Skeletal muscle satellite cell (primary cell): ENCODE results near the gene RNMT.
"Not testable (repeated sequence)": the region's sequence is repeated elsewhere in the genome, so short reads cannot be mapped to it uniquely, and the experiment has no call there.

Experiments used
- H3K27me3 ChIP-seq: 2 replicates; pipeline ENCODE4 v1.7.0; 2013; ENCODE audit warnings: low read length; ENCODE audit not compliant: control insufficient read depth, insufficient read depth
- H3K36me3 ChIP-seq: 2 replicates; pipeline ENCODE4 v1.7.0; 2013; ENCODE audit warnings: mild to moderate bottlenecking, control low read depth, low read length; ENCODE audit not compliant: insufficient read depth
- H3K4me1 ChIP-seq: 2 replicates; pipeline ENCODE4 v1.7.0; 2013; ENCODE audit warnings: low read length; ENCODE audit not compliant: control insufficient read depth, insufficient read depth
- H3K4me2 ChIP-seq: 2 replicates; pipeline ENCODE4 v1.7.0; 2013; ENCODE audit warnings: mild to moderate bottlenecking, low read length
- H3K4me3 ChIP-seq: 2 replicates; pipeline ENCODE4 v1.7.0; 2013; ENCODE audit warnings: low read length
- H3K9ac ChIP-seq: 2 replicates; pipeline ENCODE4 v1.7.0; 2013; ENCODE audit warnings: mild to moderate bottlenecking, low read depth, low read length, moderate library complexity
- H3K9me3 ChIP-seq: replicated peaks from 2 replicates; pipeline ENCODE4 v1.7.0; 2013; ENCODE audit warnings: mild to moderate bottlenecking, control low read depth, low read length

RNMT gene

GRCh38 chr18:13745696-13746095 lies 19.2 kb downstream of the RNMT start:
- peaks cover 62% of the 10 kb centered on the region for H3K36me3 ChIP-seq

GRCh38 chr18:13746633-13747032 lies 20.2 kb downstream of the RNMT start:
- Histone ChIP-seq H3K36me3 (peaks cover 56% of the 10 kb centered on the region), H3K9ac (no peak overlapping the region), H3K9me3 (no peaks in the 10 kb centered on the region), H3K4me1 (no peaks in the 10 kb centered on the region), H3K27me3 (no peaks in the 10 kb centered on the region), H3K4me2 (no peak overlapping the region), H3K4me3 (no peak overlapping the region)

More at GRCh38 chr18:13745696-13746095, 19.2 kb downstream of the RNMT start:
- Histone ChIP-seq H3K4me1 (no peaks in the 10 kb centered on the region), H3K9ac (no peak overlapping the region), H3K9me3 (no peaks in the 10 kb centered on the region), H3K4me2 (no peak overlapping the region), H3K4me3 (no peak overlapping the region), H3K27me3 (no peaks in the 10 kb centered on the region)

GRCh38 chr18:13751599-13751998 lies 25.1 kb downstream of the RNMT start:
- not testable (repeated sequence) for H3K9me3 ChIP-seq, H3K4me2 ChIP-seq, H3K4me3 ChIP-seq, H3K4me1 ChIP-seq, H3K9ac ChIP-seq, H3K27me3 ChIP-seq
- H3K36me3 ChIP-seq: peaks cover 54% of the 10 kb centered on the region

GRCh38 chr18:13756261-13756660 lies 29.8 kb downstream of the RNMT start:
- Histone ChIP-seq H3K4me3 (no peak overlapping the region), H3K4me2 (no peak overlapping the region), H3K9me3 (no peaks in the 10 kb centered on the region), H3K27me3 (no peaks in the 10 kb centered on the region), H3K4me1 (no peaks in the 10 kb centered on the region), H3K9ac (no peak overlapping the region), H3K36me3 (peaks cover 56% of the 10 kb centered on the region)

GRCh38 chr18:13756671-13757070 lies 30.2 kb downstream of the RNMT start:
- Histone ChIP-seq H3K4me2 (no peak overlapping the region), H3K36me3 (peaks cover 59% of the 10 kb centered on the region), H3K9ac (no peak overlapping the region)

GRCh38 chr18:13758622-13759021 lies 32.1 kb downstream of the RNMT start:
- H3K36me3 ChIP-seq: peaks cover 55% of the 10 kb centered on the region

More at GRCh38 chr18:13756671-13757070, 30.2 kb downstream of the RNMT start:
- no peaks in the 10 kb centered on the region for H3K9me3 ChIP-seq
- H3K4me1 ChIP-seq: no peaks in the 10 kb centered on the region
- H3K27me3 ChIP-seq: no peaks in the 10 kb centered on the region
- H3K4me3 ChIP-seq: no peak overlapping the region

GRCh38 chr18:13760047-13760446 lies 33.6 kb downstream of the RNMT start:
- Histone ChIP-seq H3K27me3 (no peaks in the 10 kb centered on the region), H3K4me1 (no peaks in the 10 kb centered on the region), H3K4me3 (no peak overlapping the region), H3K36me3 (peaks cover 41% of the 10 kb centered on the region), H3K9me3 (no peaks in the 10 kb centered on the region), H3K4me2 (no peak overlapping the region), H3K9ac (no peak overlapping the region)

More at GRCh38 chr18:13758622-13759021, 32.1 kb downstream of the RNMT start:
- Histone ChIP-seq H3K4me3 (no peak overlapping the region), H3K4me1 (no peaks in the 10 kb centered on the region), H3K9me3 (no peaks in the 10 kb centered on the region), H3K4me2 (no peak overlapping the region), H3K27me3 (no peaks in the 10 kb centered on the region), H3K9ac (no peak overlapping the region)

- peaks cover 15% of the 10 kb centered on the region for H3K36me3 ChIP-seq
Measured at GRCh38 chr18:13762690-13763439, 36.4 kb downstream of the RNMT start.

GRCh38 chr18:13775058-13775457 lies 48.6 kb downstream of the RNMT start:
- H3K4me2 ChIP-seq: no peak overlapping the region
- no peaks in the 10 kb centered on the region for H3K27me3 ChIP-seq
- no peaks in the 10 kb centered on the region for H3K9me3 ChIP-seq
- H3K36me3 ChIP-seq: no peaks in the 10 kb centered on the region
- no peak overlapping the region for H3K4me3 ChIP-seq
- no peak overlapping the region for H3K9ac ChIP-seq
- no peaks in the 10 kb centered on the region for H3K4me1 ChIP-seq

More at GRCh38 chr18:13762690-13763439, 36.4 kb downstream of the RNMT start:
- no peak overlapping the region for H3K9ac ChIP-seq
- H3K4me2 ChIP-seq: no peak overlapping the region
- no peaks in the 10 kb centered on the region for H3K9me3 ChIP-seq
- no peaks in the 10 kb centered on the region for H3K27me3 ChIP-seq
- H3K4me3 ChIP-seq: no peak overlapping the region
- H3K4me1 ChIP-seq: no peaks in the 10 kb centered on the region

- Histone ChIP-seq H3K36me3 (no peaks in the 10 kb centered on the region), H3K9ac (no peak overlapping the region), H3K9me3 (no peaks in the 10 kb centered on the region), H3K4me1 (no peaks in the 10 kb centered on the region), H3K4me2 (no peak overlapping the region), H3K27me3 (no peaks in the 10 kb centered on the region), H3K4me3 (no peak overlapping the region)
Measured at GRCh38 chr18:13791181-13791580, 64.7 kb downstream of the RNMT start.

- Histone ChIP-seq H3K4me3 (no peak overlapping the region), H3K9me3 (no peaks in the 10 kb centered on the region), H3K4me2 (no peak overlapping the region), H3K9ac (no peak overlapping the region), H3K27me3 (no peaks in the 10 kb centered on the region), H3K4me1 (peaks cover 10% of the 10 kb centered on the region), H3K36me3 (no peaks in the 10 kb centered on the region)
Measured at GRCh38 chr18:13793819-13794218, 67.3 kb downstream of the RNMT start.

- Histone ChIP-seq H3K36me3 (no peaks in the 10 kb centered on the region), H3K4me2 (peak overlapping the region; percentile 42), H3K27me3 (no peaks in the 10 kb centered on the region), H3K9ac (no peak overlapping the region), H3K4me3 (peak overlapping the region; percentile 33), H3K4me1 (peaks cover 16% of the 10 kb centered on the region), H3K9me3 (no peaks in the 10 kb centered on the region)
Measured at GRCh38 chr18:13796515-13796914, 70.0 kb downstream of the RNMT start.
